ENCODE data around the gene WDFY3.

Gene WDFY3

DNA sequence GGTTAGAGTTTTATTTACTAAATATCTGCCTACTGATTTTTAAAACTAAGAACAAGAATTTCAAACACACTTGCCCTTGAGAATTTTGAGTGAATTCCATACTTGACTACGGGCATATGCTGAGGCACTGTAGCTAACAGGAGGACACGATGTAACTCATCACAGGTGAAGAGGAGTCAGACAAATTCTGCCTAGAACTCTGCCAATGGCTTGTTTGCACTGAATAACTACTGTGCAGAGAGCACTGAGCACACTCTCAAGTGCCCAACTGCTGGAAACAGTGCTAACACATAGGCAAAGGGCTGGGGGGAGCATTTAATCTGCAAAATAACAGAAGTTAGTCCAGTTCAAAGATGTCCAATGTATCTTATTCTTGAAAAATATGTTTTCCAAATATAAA, 104.4 kb downstream of the WDFY3 start:
- in situ Hi-C loops (cut with HindIII; ENCODE audit: low sequenced_read_pairs), result no loop called here
- no peak overlapping the region for H3K4me3 ChIP-seq (ENCODE audit: low read depth, low read length)
- TF ChIP-seq, protein P1, sequence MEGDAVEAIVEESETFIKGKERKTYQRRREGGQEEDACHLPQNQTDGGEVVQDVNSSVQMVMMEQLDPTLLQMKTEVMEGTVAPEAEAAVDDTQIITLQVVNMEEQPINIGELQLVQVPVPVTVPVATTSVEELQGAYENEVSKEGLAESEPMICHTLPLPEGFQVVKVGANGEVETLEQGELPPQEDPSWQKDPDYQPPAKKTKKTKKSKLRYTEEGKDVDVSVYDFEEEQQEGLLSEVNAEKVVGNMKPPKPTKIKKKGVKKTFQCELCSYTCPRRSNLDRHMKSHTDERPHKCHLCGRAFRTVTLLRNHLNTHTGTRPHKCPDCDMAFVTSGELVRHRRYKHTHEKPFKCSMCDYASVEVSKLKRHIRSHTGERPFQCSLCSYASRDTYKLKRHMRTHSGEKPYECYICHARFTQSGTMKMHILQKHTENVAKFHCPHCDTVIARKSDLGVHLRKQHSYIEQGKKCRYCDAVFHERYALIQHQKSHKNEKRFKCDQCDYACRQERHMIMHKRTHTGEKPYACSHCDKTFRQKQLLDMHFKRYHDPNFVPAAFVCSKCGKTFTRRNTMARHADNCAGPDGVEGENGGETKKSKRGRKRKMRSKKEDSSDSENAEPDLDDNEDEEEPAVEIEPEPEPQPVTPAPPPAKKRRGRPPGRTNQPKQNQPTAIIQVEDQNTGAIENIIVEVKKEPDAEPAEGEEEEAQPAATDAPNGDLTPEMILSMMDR (IDR thresholded peaks at IDR 0.05; ENCODE audit: low read depth, low read length), result no peak
- DNase-seq (ENCODE audit: low read depth, low spot score), result no peak

DNA sequence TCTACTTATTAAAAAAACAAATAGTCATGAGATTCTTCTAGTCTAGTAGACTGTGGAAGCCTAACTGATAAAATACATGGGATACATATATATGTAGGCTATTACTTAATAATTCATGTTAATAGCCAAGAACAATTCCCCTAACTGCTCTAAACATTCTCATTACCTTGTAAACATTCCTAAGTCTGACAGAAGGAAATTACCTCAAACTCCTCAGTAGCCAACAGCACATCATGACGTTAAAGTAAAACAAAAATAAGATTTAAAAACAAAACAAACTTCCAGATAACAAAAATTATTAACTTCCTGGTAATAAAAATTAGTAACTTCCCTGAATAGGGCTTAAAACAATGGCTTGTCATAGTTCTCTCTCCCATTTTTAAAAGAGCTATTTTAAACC, 109.2 kb downstream of the WDFY3 start:
- DNase-seq (ENCODE audit: low read depth, low spot score), result no peak
- in situ Hi-C loops (cut with HindIII; ENCODE audit: low sequenced_read_pairs), result no loop called here
- no peak overlapping the region for H3K4me3 ChIP-seq (ENCODE audit: low read depth, low read length)
- TF ChIP-seq, protein P1 (IDR thresholded peaks at IDR 0.05; ENCODE audit: low read depth, low read length), result no peak

DNA sequence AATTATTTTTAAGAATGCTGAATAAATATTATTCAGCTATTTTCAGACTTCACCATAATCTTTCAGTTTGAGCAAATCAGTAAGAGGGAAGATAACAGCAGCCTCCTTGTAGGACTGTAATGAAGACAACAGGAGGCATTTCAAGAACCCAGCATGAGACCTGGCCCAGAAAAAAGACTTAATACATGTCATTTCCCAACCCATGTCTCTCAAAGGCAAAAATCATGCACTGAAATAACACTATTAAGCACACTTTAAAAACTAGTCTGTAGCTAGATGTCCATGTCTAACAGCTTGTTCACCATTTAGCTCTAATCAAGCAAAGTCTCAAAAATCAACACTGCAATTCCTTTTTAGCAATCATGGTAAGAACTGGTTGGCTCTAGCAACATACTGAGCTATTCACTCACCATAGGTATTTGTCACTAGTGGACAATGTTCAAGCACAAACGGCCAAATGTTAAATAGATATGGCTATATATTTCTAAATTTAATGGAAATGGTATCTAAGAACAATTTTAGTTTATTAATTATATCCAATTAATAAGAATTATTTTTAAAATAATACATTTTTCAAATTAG, 109.9 kb downstream of the WDFY3 start:
- in situ Hi-C loops (cut with HindIII; ENCODE audit: low sequenced_read_pairs), result no loop called here
- H3K4me3 ChIP-seq (ENCODE audit: low read depth, low read length), result no peak overlapping the region
- peak; percentile 24 for DNase-seq (ENCODE audit: low read depth, low spot score)
- TF ChIP-seq, protein P1 (IDR thresholded peaks at IDR 0.05; ENCODE audit: low read depth, low read length), result no peak

DNA sequence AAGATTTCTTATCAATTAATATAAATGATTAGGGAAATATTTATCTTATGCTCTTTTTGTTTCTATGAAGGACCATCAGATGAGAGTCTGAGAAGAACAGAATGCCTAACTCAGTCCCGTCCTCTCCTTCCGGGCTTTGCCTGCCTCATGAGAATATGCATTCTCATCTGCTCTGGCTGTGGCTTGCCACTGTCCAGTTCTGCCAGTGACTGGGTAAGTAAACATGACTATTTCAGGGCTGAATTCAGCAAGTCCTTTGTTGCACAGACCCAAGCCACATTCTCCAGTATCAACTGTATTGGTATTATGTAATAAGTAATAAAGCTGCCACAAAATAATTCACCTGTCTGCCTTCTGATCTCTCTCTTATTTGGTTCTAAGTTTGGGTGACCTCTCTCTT, 110.7 kb downstream of the WDFY3 start:
- in situ Hi-C loops (cut with HindIII; ENCODE audit: low sequenced_read_pairs), result no loop called here
- DNase-seq (ENCODE audit: low read depth, low spot score), result peak; percentile 29
- TF ChIP-seq, protein P1 (IDR thresholded peaks at IDR 0.05; ENCODE audit: low read depth, low read length), result no peak
- no peak overlapping the region for H3K4me3 ChIP-seq (ENCODE audit: low read depth, low read length)

DNA sequence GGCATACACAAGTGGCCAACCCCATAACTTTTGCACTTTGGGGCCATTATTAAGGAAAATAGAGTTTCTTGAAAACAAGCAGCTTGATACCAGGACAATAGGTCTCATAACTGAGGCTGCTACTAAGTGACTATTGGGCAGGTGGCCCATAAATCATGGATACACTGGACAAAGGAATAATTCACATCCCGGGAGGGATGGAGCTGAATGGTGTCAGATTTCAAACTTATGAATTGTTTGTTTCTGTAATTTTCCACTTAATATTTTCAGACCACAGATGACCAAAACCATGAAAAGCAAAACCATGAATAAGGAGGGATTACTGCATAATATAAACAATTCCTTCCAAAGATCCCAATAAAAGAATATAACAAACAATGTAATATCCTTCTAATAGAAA, 114.4 kb downstream of the WDFY3 start:
- DNase-seq (ENCODE audit: low read depth, low spot score), result no peak
- TF ChIP-seq, protein P1 (IDR thresholded peaks at IDR 0.05; ENCODE audit: low read depth, low read length), result no peak
- in situ Hi-C loops (cut with HindIII; ENCODE audit: low sequenced_read_pairs), result no loop called here
- H3K4me3 ChIP-seq (ENCODE audit: low read depth, low read length), result no peak overlapping the region

DNA sequence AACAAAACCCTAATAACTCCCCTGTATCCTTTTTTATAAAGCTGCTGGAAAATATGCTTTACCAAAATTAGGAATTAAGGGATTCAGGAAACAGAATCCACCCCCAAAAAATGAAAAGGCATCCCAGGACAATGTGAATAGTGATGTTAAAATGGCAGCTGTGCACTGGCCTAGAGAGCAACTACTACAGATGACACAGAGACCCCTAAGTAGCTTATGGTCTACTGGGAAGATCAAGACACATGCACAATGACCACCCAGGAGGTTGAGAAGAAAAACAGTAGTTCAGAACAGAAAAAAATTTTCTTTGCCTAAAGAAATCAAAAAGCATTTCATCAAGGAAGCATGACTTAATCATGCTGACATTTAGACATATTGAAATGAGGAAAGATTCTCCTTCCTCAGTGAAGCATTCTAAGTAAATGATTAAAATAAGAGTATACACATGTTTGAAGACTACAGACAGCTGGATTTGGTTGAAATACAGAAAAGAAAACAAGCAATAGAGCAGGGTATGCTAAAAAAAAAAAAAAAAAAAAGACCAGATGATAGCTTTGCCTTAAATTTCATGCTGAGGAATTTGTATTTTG, 117.3 kb downstream of the WDFY3 start:
- no peak overlapping the region for H3K4me3 ChIP-seq (ENCODE audit: low read depth, low read length)
- in situ Hi-C loops (cut with HindIII; ENCODE audit: low sequenced_read_pairs), result no loop called here
- TF ChIP-seq, protein P1 (IDR thresholded peaks at IDR 0.05; ENCODE audit: low read depth, low read length), result no peak
- no peak for DNase-seq (ENCODE audit: low read depth, low spot score)
